A549 treated with AZD2906 at 1 μM for 4 hours (cell line): ENCODE measurements around the gene PABPN1L. TPM values are rescaled to one million over a fixed set of nuclear protein-coding genes. Genes with fewer than 3 reads are reported as not detected.

ENCODE experiments used
- total RNA-seq: library from RNA; stranded (reverse); fragments of 200-300 nt; extraction: Qiagen RNA extraction; gene quantifications from 5 replicates; pipeline ENCODE4 v1.2.3, GENCODE V29; 2022

Gene PABPN1L
- 0.08 to 0.11 TPM in 2 of 5 replicates, not detected in the others for total RNA-seq

DNA sequence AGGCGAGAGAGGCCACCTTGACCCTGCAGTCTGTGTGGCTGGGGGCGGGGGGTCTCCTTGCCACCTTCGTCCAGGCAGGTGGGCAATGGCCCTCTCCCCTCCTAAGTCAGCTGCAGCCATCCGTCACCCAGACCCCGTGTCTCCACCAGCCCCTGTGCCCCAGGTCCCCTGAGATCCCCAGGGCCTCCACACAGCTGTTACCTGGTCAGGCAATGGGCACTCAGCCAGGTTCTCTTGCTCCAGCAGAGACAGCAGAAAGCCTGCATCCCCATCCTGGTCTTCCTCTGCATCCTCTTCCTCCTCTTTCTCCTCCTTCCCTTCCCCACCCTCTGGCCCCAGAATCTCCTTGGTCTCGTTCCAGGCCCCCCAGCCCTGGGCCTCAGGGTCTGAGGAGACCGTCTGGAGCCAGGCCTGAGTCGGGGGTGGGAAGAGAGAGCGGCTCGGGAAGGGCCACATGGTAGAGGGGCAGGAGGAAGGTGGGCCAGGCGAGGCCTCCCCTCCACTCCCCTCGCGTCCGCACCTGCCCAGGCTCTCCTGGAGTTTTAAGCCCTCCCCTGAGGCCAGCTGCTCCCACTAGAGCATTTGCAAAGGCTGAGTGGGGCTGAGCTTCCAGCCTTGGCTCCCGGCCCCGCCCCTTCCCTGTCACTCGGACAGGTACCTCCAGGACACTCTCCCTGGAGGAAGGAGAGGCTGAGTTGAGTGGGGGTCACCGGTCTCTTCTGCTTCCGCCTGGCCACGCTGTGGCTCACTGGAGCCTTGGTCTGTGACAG is at the start of gene PABPN1L:
PABPN1L (minus strand) TSS at position 510 of the 770 bp plus-strand sequence; CDS start at position 456, 54 bp downstream.

DNA sequence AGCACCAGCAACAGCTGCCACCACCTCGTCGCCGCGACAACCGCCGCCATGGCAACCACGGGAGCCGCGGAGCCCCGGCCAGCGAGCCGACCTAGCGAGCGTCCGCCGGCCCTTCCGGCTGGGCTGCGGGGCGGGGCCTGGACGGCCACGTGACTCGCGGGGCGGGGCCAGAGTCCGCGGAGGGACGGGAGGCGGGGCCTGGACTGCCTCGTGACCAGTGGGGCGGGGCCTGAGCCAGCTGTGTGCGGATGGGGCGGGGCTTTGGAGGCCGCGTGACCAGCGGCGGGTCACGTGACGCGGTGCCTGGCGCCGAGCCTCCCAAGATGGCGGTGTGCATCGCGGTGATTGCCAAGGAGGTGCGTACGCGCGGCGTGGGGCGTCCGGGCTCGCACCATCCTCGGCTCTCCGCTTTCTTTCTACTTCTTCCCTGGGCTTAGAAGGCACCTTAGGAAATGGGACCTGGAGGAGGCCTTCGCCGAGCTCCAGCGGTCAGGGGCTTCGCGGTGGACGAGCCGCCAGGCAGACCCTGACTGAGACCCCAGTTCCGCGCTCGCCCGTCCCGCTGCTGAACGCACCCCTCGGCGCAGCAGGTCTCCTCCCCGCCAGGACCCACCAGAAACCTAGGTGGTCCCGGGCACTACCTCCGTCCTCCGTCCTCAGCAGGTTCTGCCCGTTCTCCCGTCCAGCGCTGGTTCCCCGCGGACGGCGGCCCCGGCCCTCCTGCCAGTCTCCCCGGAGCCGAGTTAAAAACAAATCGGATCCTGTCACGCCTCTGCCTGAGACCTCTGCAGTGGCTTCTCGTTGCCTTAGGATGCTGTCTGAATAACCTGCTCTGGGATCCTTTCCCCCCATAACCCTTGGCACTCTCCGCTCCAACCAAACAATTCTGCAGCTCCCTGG is 9.4 kb downstream of the PABPN1L start, which contains the start of the genes GALNS and TRAPPC2L:
GALNS (minus strand) TSS at position 120 of the 900 bp plus-strand sequence; CDS start at position 50, 70 bp downstream.
TRAPPC2L (plus strand) TSS at position 300 of the 900 bp plus-strand sequence; CDS start at position 324, 24 bp downstream.

Other genes with a start within 250 kb of the PABPN1L start
- 0.06 TPM in 1 of 5 replicates, not detected in the others for gene IL17C, start 228.1 kb downstream of the PABPN1L start, total RNA-seq
- gene CYBA, start 215.6 kb downstream of the PABPN1L start, total RNA-seq = 240 to 322 TPM (median 295 TPM) in 5 replicates
- gene MVD, start 203.6 kb downstream of the PABPN1L start, total RNA-seq = 16.3 to 22.5 TPM (median 20.7 TPM) in 5 replicates
- gene SNAI3, start 180.2 kb downstream of the PABPN1L start, total RNA-seq = 0.13 to 0.24 TPM (median 0.16 TPM) in 5 replicates
- 11.7 to 19.5 TPM (median 18.2 TPM) in 5 replicates for gene RNF166, start 160.3 kb downstream of the PABPN1L start, total RNA-seq
- gene CTU2, start 160.2 kb downstream of the PABPN1L start, total RNA-seq = 26.1 to 34.6 TPM (median 32.4 TPM) in 5 replicates
- gene PIEZO1, start 81.4 kb downstream of the PABPN1L start, total RNA-seq = 97.2 to 152 TPM (median 140 TPM) in 5 replicates
- gene CDT1, start 62.9 kb downstream of the PABPN1L start, total RNA-seq = 28.6 to 34.7 TPM (median 33.6 TPM) in 5 replicates
- 304 to 457 TPM (median 428 TPM) in 5 replicates for gene APRT, start 54.7 kb downstream of the PABPN1L start, total RNA-seq
- 36.5 to 51.7 TPM (median 50.2 TPM) in 5 replicates for gene GALNS, start 9.7 kb downstream of the PABPN1L start, total RNA-seq
- 102 to 113 TPM (median 107 TPM) in 5 replicates for gene TRAPPC2L, start 9.5 kb downstream of the PABPN1L start, total RNA-seq
- 0.77 to 1.3 TPM (median 1.1 TPM) in 5 replicates for gene CBFA2T3, start 110.5 kb upstream of the PABPN1L start, total RNA-seq
- 15.9 to 20.6 TPM (median 19.2 TPM) in 5 replicates for gene ACSF3, start 227.2 kb upstream of the PABPN1L start, total RNA-seq